HL-60 (cell line): ENCODE measurements around the gene CCDC120.

Experiments
- DNase-seq, 2 experiments: peaks; one replicate each; pipeline ENCODE4 v3.0.0-alpha.2; 2010 to 2020; ENCODE audit warnings: low read depth in 1 of 2, low spot score in 1 of 2
- H3K27ac ChIP-seq: fragments of 250-450 bp; sonication (Bioruptor Pico); replicated peaks from 2 replicates; pipeline ENCODE4 v1.5.1; 2020; ENCODE audit warnings: mild to moderate bottlenecking, moderate library complexity
- H3K27me3 ChIP-seq: fragments of 250-450 bp; sonication (Bioruptor Pico); 2 replicates; pipeline ENCODE4 v1.5.1; 2021; ENCODE audit warnings: mild to moderate bottlenecking, moderate library complexity; ENCODE audit not compliant: insufficient read depth, poor library complexity, severe bottlenecking
- H3K4me3 ChIP-seq: replicated peaks from 2 replicates; pipeline ENCODE4 v1.5.1; 2011; ENCODE audit warnings: mild to moderate bottlenecking, control low read depth, low read length; ENCODE audit not compliant: insufficient read depth
- GABPA ChIP-seq: IDR thresholded peaks from 2 replicates; pipeline ENCODE4 v1.6.1; 2012; ENCODE audit warnings: low read depth
- POLR2AphosphoS5 ChIP-seq: IDR thresholded peaks from 2 replicates; pipeline ENCODE4 v1.6.1; 2012; ENCODE audit warnings: low read depth
- SPI1 ChIP-seq: IDR thresholded peaks from 2 replicates; pipeline ENCODE4 v1.6.1; 2012; ENCODE audit warnings: low read depth, mild to moderate bottlenecking, borderline replicate concordance
- long read RNA-seq: library from polyadenylated mRNA; unstranded; transcript quantifications from one replicate; pipeline ENCODE4 v2.0.0, GENCODE V29; 2020
- TF ChIP-seq, protein P1 (sequence below): IDR thresholded peaks from one replicate; pipeline ENCODE4 v1.5.1; 2011; ENCODE audit warnings: low read length, control low read depth, inconsistent platforms; ENCODE audit not compliant: insufficient read depth
- TF ChIP-seq, protein P2 (sequence below): IDR thresholded peaks from 2 replicates; pipeline ENCODE4 v1.6.1; 2012; ENCODE audit warnings: low read depth; ENCODE audit not compliant: insufficient replicate concordance

Gene CCDC120
- long read RNA-seq, result 0 reads

DNA sequence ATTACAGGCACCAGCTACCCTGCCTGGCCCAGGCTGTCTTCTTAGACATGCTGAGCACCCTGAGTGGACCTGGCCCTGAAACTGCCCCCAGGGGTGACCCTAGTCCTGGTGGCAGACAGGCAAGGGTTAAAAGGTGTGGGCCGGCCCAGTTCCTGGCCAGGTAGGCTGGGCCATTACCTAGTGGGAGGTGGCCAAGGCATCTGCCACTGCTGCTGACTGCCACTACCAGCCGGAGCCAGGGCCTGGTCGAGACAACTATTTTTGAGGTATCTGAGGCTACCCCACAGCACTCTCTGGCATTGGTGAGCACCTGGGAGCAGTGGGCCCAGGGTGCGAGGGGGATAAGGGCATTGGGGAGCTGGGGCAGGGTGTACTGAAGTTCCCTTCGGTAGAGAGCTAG is at the start of gene CCDC120:
TSS of gene CCDC120 (plus strand) at position 206 of the 400 bp plus-strand sequence. CDS start 3,043 bp downstream, outside the sequence.
- DNase-seq, result no peak
- H3K27ac ChIP-seq, result no peak within 1 kb of the TSS
- TF ChIP-seq, protein P1, sequence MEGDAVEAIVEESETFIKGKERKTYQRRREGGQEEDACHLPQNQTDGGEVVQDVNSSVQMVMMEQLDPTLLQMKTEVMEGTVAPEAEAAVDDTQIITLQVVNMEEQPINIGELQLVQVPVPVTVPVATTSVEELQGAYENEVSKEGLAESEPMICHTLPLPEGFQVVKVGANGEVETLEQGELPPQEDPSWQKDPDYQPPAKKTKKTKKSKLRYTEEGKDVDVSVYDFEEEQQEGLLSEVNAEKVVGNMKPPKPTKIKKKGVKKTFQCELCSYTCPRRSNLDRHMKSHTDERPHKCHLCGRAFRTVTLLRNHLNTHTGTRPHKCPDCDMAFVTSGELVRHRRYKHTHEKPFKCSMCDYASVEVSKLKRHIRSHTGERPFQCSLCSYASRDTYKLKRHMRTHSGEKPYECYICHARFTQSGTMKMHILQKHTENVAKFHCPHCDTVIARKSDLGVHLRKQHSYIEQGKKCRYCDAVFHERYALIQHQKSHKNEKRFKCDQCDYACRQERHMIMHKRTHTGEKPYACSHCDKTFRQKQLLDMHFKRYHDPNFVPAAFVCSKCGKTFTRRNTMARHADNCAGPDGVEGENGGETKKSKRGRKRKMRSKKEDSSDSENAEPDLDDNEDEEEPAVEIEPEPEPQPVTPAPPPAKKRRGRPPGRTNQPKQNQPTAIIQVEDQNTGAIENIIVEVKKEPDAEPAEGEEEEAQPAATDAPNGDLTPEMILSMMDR, result no peak
- TF ChIP-seq POLR2AphosphoS5, result no peak
- TF ChIP-seq SPI1, result no peak
- TF ChIP-seq, protein P2, sequence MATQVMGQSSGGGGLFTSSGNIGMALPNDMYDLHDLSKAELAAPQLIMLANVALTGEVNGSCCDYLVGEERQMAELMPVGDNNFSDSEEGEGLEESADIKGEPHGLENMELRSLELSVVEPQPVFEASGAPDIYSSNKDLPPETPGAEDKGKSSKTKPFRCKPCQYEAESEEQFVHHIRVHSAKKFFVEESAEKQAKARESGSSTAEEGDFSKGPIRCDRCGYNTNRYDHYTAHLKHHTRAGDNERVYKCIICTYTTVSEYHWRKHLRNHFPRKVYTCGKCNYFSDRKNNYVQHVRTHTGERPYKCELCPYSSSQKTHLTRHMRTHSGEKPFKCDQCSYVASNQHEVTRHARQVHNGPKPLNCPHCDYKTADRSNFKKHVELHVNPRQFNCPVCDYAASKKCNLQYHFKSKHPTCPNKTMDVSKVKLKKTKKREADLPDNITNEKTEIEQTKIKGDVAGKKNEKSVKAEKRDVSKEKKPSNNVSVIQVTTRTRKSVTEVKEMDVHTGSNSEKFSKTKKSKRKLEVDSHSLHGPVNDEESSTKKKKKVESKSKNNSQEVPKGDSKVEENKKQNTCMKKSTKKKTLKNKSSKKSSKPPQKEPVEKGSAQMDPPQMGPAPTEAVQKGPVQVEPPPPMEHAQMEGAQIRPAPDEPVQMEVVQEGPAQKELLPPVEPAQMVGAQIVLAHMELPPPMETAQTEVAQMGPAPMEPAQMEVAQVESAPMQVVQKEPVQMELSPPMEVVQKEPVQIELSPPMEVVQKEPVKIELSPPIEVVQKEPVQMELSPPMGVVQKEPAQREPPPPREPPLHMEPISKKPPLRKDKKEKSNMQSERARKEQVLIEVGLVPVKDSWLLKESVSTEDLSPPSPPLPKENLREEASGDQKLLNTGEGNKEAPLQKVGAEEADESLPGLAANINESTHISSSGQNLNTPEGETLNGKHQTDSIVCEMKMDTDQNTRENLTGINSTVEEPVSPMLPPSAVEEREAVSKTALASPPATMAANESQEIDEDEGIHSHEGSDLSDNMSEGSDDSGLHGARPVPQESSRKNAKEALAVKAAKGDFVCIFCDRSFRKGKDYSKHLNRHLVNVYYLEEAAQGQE, result no peak
- no peak for TF ChIP-seq GABPA
- H3K27me3 ChIP-seq, result no peaks in the 10 kb centered on the region
- H3K4me3 ChIP-seq, result no peak within 1 kb of the TSS

DNA sequence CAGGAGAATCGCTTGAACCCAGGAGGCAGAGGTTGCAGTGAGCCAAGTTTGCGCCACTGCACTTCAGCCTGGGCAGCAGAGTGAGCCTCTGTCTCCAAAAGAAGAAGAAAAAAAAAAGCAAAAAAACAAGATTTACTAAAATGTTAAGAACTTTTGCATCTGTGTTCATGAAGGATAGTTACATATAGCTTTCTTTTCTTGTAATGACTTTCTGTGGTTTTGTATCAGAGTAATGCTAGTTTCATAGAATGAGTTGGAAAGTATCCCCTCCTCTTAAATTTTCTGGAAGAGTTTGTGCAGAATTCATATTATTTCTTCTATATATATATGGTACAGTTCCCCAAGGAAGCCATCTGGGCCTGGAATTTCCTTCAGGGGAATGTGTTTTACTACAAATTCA is 39.7 kb upstream of the CCDC120 start:
- TF ChIP-seq, protein P2, result no peak
- TF ChIP-seq GABPA (no peak), SPI1 (no peak), POLR2AphosphoS5 (no peak)
- TF ChIP-seq, protein P1, result no peak

GRCh38 chrX:49019599-49020249 is 39.1 kb upstream of the CCDC120 start:
- no peak overlapping the region for H3K4me3 ChIP-seq
- TF ChIP-seq SPI1 (no peak), GABPA (no peak), POLR2AphosphoS5 (no peak)
- TF ChIP-seq, protein P1, result no peak
- TF ChIP-seq, protein P2, result no peak
- no peak for DNase-seq
- H3K27me3 ChIP-seq, result no peaks in the 10 kb centered on the region
- no peak overlapping the region for H3K27ac ChIP-seq

More for the DNA sequence above, 39.7 kb upstream of the CCDC120 start:
- no peak for DNase-seq
- Histone ChIP-seq H3K27ac (no peak overlapping the region), H3K27me3 (no peaks in the 10 kb centered on the region), H3K4me3 (no peak overlapping the region)
